Measurements from ENCODE around the gene ESRP2.

- no peak for TF ChIP-seq POLR2AphosphoS5 (IDR thresholded peaks at IDR 0.05; ENCODE audit: low read depth, low read length)
- no peak for TF ChIP-seq TAF1 (IDR thresholded peaks at IDR 0.05; ENCODE audit: borderline replicate concordance, low read depth, low read length)
- TF ChIP-seq POLR2A (IDR thresholded peaks at IDR 0.05; ENCODE audit: low read depth, low read length) = no peak
These were observed 47.4 kb upstream of the ESRP2 start for GRCh38 chr16:68283346-68283745.

All from GM12892 (cell line).